GM12878 (cell line): ENCODE results near the gene ZNF483. TPM values are rescaled to one million over a fixed set of nuclear protein-coding genes. Genes with fewer than 3 reads are reported as not detected.
"Not testable (repeated sequence)": the region's sequence is repeated elsewhere in the genome, so short reads cannot be mapped to it uniquely, and the experiment has no call there.

Experiments
- ATAC-seq: fragments of 200-7000 bp; cut with Tn5 transposase; 3 replicates; pipeline ENCODE4 v1.9.1; 2020; ENCODE audit warnings: mild to moderate bottlenecking, moderate library complexity
- BruUV-seq: library from RNA; stranded (reverse); fragments of 400-500 nt; replicated peaks from 2 replicates; lab custom pipeline; 2021; lab: Mats Ljungman, UMichigan
- CTCF ChIA-PET: fragments of 300-600 bp; sonication (Branson Sonifier 250); formaldehyde crosslinking; extraction: SDS; loops from one replicate; lab custom pipeline; 2021; ENCODE audit warnings: inconsistent platforms; lab: Yijun Ruan, JAX
- POLR2A ChIA-PET: fragments of 350-600 bp; formaldehyde crosslinking; extraction: SDS; loops from one replicate; lab custom pipeline; 2021; ENCODE audit warnings: inconsistent platforms; lab: Charles Lee
- RAD21 ChIA-PET: fragments of 300-600 bp; sonication (Branson Sonifier 250); formaldehyde crosslinking; loops from one replicate; lab custom pipeline; 2023; ENCODE audit warnings: antibody characterized with exemption; ENCODE audit not compliant: unreplicated experiment; lab: Charles Lee
- SMC1A ChIA-PET: fragments of 300-600 bp; sonication (Branson Sonifier 250); formaldehyde crosslinking; loops from one replicate; lab custom pipeline; 2023; ENCODE audit not compliant: unreplicated experiment, uncharacterized antibody; lab: Charles Lee
- DNase-seq: peaks from one replicate; pipeline ENCODE4 v3.0.0-alpha.2; 2011; ENCODE audit warnings: low read depth, low spot score
- FAIRE-seq: peaks from 3 replicates; lab custom pipeline; 2011; peaks lifted over from hg19 to GRCh38; lab: Jason Lieb, UNC
- H2AFZ ChIP-seq: 2 replicates; pipeline ENCODE4 v1.6.0; 2011; ENCODE audit warnings: low read depth, low read length, control low read depth; ENCODE audit not compliant: control insufficient read depth
- H3K27ac ChIP-seq: 2 replicates; pipeline ENCODE4 v1.5.1; 2011; ENCODE audit warnings: control low read depth; ENCODE audit not compliant: control insufficient read depth, insufficient read depth
- H3K27me3 ChIP-seq, 2 experiments: replicated peaks in 1 of 2; 2 replicates each; pipeline versions ENCODE4 v1.6.0 to v1.6.1; 2011; ENCODE audit warnings: low read length in 1 of 2; ENCODE audit not compliant: control insufficient read depth in 2 of 2, insufficient read depth in 2 of 2
- H3K36me3 ChIP-seq, 2 experiments: 2 replicates each; pipeline ENCODE4 v1.5.1; 2011; ENCODE audit warnings: low read length in 1 of 2; ENCODE audit not compliant: control insufficient read depth in 2 of 2, insufficient read depth in 2 of 2
- H3K4me1 ChIP-seq: 2 replicates; pipeline ENCODE4 v1.6.1; 2011; ENCODE audit warnings: mild to moderate bottlenecking, low read length, moderate library complexity, mixed read lengths; ENCODE audit not compliant: control insufficient read depth, insufficient read depth
- H3K4me2 ChIP-seq: 2 replicates; pipeline ENCODE4 v1.6.0; 2011; ENCODE audit warnings: control low read depth; ENCODE audit not compliant: control insufficient read depth, insufficient read depth
- H3K4me3 ChIP-seq: fragments of 200-600 bp; sonication (generic); 2 replicates; pipeline ENCODE4 v1.5.1; 2016
- H3K79me2 ChIP-seq: 2 replicates; pipeline ENCODE4 v1.6.0; 2011; ENCODE audit warnings: low read length; ENCODE audit not compliant: control insufficient read depth, insufficient read depth
- H3K9ac ChIP-seq: 2 replicates; pipeline ENCODE4 v1.8.0; 2011; ENCODE audit warnings: low read length, control low read depth, mixed read lengths; ENCODE audit not compliant: control insufficient read depth, insufficient read depth
- H3K9me3 ChIP-seq: replicated peaks from 3 replicates; pipeline ENCODE4 v1.5.1; 2011; ENCODE audit warnings: mild to moderate bottlenecking, low read length; ENCODE audit not compliant: control insufficient read depth, insufficient read depth
- H4K20me1 ChIP-seq: 2 replicates; pipeline ENCODE4 v1.6.0; 2011; ENCODE audit not compliant: control insufficient read depth, insufficient read depth
- CUX1 ChIP-seq: IDR thresholded peaks from 2 replicates; pipeline ENCODE4 v1.6.1; 2012; ENCODE audit warnings: improper control_type of control experiment, low read depth, low read length; ENCODE audit not compliant: insufficient replicate concordance
- SUPT20H ChIP-seq: IDR thresholded peaks from 2 replicates; pipeline ENCODE4 v1.6.1; 2011; ENCODE audit warnings: low read depth, mild to moderate bottlenecking, low read length, moderate library complexity, borderline replicate concordance; ENCODE audit not compliant: control insufficient read depth
- WGBS: methylation state at CpG from one replicate; pipeline ENCODE4 v1.1.6; 2016; ENCODE audit warnings: low lambda C conversion rate; ENCODE audit not compliant: insufficient replicate concordance, insufficient coverage; ENCODE audit errors: missing lambda C conversion rate; 5-methylcytosine and 5-hydroxymethylcytosine counted together
- in situ Hi-C: fragments of 300-500 bp; cut with MboI; formaldehyde crosslinking; loops from 9 replicates; pipeline ENCODE4 v1.14.3; 2018; ENCODE audit warnings: mixed read lengths
- intact Hi-C: fragments of 100-400 bp; cut with micrococcal nuclease; formaldehyde crosslinking; loops from one replicate; pipeline ENCODE4 v1.14.2; 2022; ENCODE audit not compliant: unreplicated experiment
- polyA plus RNA-seq, 11 experiments: library from polyadenylated mRNA; depleted of rRNA in 4 of 11; unstranded in 6 of 11; stranded (reverse) in 5 of 11; fragments of >200 nt; fragmentation: Nextera tagmentation in 4 of 11; fragmentation: Illumina TruSeq in 1 of 11; extraction: Ambion mirVana in 4 of 11; extraction: Trizol in 1 of 11; gene quantifications; 1 replicate in 1 of 11; 2 replicates in 10 of 11; pipeline versions ENCODE4 v1.2.1 to v1.2.3, GENCODE V29; 2011 to 2016; ENCODE audit warnings: inconsistent platforms in 2 of 11, missing spikeins in 2 of 11, low read depth in 1 of 11
- total RNA-seq, 4 experiments: library from RNA; depleted of rRNA in 3 of 4; stranded (reverse); fragments of >200 nt in 3 of 4; fragmentation: Illumina TruSeq in 1 of 4; extraction: Trizol in 1 of 4; gene quantifications; 2 replicates each; pipeline versions ENCODE4 v1.2.1 to v1.2.3, GENCODE V29; 2013 to 2021

ZNF483 gene
- total and polyA plus RNA-seq, 10 of the 15 experiments (the other 5 are each of a cell fraction or from before 2014, with no cell fraction given) = 0.03 to 0.76 (median 0.26) TPM; not detected in 1

- TF ChIP-seq CUX1 (no peak), SUPT20H (no peak)
Observed at GRCh38 chr9:111615928-111616327, 90.9 kb downstream of the ZNF483 start (continued).

- H3K9me3 ChIP-seq, ATAC-seq, H3K27me3 ChIP-seq: not testable (repeated sequence)
Observed at GRCh38 chr9:111617349-111617748, 92.4 kb downstream of the ZNF483 start.

More at GRCh38 chr9:111617349-111617748, 92.4 kb downstream of the ZNF483 start:
- DNase-seq, POLR2A ChIA-PET, H3K36me3 ChIP-seq, FAIRE-seq, H3K27ac ChIP-seq, H3K4me3 ChIP-seq, in situ Hi-C loops, H3K4me1 ChIP-seq, RAD21 ChIA-PET, SMC1A ChIA-PET, H4K20me1 ChIP-seq, intact Hi-C loops, CTCF ChIA-PET, BruUV-seq, H3K79me2 ChIP-seq, H3K9ac ChIP-seq, H3K4me2 ChIP-seq, H2AFZ ChIP-seq: not testable (repeated sequence)
- 61% methylated on average over 16 of the region's 29 CpGs for WGBS
